Kidney (tissue), 14 donors: ENCODE results near the gene CCNL1. TPM values are rescaled to one million over a fixed set of nuclear protein-coding genes. Genes with fewer than 3 reads are reported as not detected.

ENCODE experiments used
- DNase-seq, 5 donors: peaks; one replicate each; pipeline ENCODE4 v3.0.0-alpha.2; 2013 to 2020
- FAIRE-seq: peaks from 2 replicates; lab custom pipeline; 2012; peaks lifted over from hg19 to GRCh38; lab: Jason Lieb, UNC
- H3K27ac ChIP-seq, 2 donors: one replicate each; pipeline ENCODE4 v1.7.0; 2013; ENCODE audit warnings: low read depth in 2 of 2, low read length in 2 of 2, inconsistent platforms in 1 of 2
- H3K27me3 ChIP-seq: one replicate; pipeline ENCODE4 v1.7.1; 2013; ENCODE audit warnings: low read length, inconsistent platforms; ENCODE audit not compliant: control insufficient read depth, insufficient read depth
- H3K36me3 ChIP-seq, 3 donors: one replicate each; pipeline versions ENCODE4 v1.7.0 to v1.7.1; 2013; ENCODE audit warnings: low read length in 3 of 3, control low read depth in 1 of 3, inconsistent platforms in 1 of 3; ENCODE audit not compliant: insufficient read depth in 3 of 3, control insufficient read depth in 2 of 3
- H3K4me1 ChIP-seq, 3 donors: one replicate each; pipeline versions ENCODE4 v1.7.0 to v1.7.1; 2013; ENCODE audit warnings: low read length in 3 of 3, inconsistent platforms in 1 of 3, low read depth in 1 of 3; ENCODE audit not compliant: control insufficient read depth in 2 of 3, insufficient read depth in 2 of 3
- H3K4me3 ChIP-seq, 3 donors: one replicate each; pipeline versions ENCODE4 v1.7.0 to v1.8.1; 2013; ENCODE audit warnings: low read length in 3 of 3, control low read depth in 1 of 3, inconsistent platforms in 1 of 3
- H3K9ac ChIP-seq, 3 donors: one replicate each; pipeline versions ENCODE4 v1.7.0 to v1.7.1; 2013; ENCODE audit warnings: low read length in 3 of 3, control low read depth in 1 of 3, inconsistent platforms in 1 of 3
- H3K9me3 ChIP-seq, 3 donors: one replicate each; pipeline versions ENCODE4 v1.7.0 to v1.7.1; 2013; ENCODE audit warnings: low read length in 3 of 3, control low read depth in 1 of 3, inconsistent platforms in 1 of 3; ENCODE audit not compliant: control insufficient read depth in 2 of 3, insufficient read depth in 1 of 3
- intact Hi-C: fragments of 100-400 bp; cut with DNase I; formaldehyde crosslinking; loops from one replicate; pipeline ENCODE4 v1.11.1; 2022
- polyA plus RNA-seq: library from polyadenylated mRNA; stranded (reverse); fragments of 350-450 nt; fragmentation: Illumina TruSeq; extraction: RNeasy Lipid Tissue Mini Kit (QIAGEN cat#74804); gene quantifications from one replicate; pipeline ENCODE4 v1.2.3, GENCODE V29; 2014; ENCODE audit warnings: low read depth, low replicate concordance; ENCODE audit not compliant: insufficient read depth
- total RNA-seq: library from RNA; stranded (reverse); fragmentation: NEBNext Ultra II Directional; extraction: Animal tissue kit (Norgen Biotek cat#: 25700); gene quantifications from one replicate; pipeline ENCODE4 v1.2.1, GENCODE V29; 2021
- TF ChIP-seq, protein P1 (sequence below): IDR thresholded peaks from 3 replicates; pipeline ENCODE4 v1.5.1; 2012; ENCODE audit warnings: mild to moderate bottlenecking, moderate library complexity, borderline replicate concordance; ENCODE audit not compliant: insufficient read depth; ENCODE audit errors: extremely low read depth
- donor health status: control.
- donor health status: control.
- donor health status: control.
- donor health status: control.
- donor health status: control.
- donor health status: DM: yes; HTN: yes; CAD: no.
- donor health status: Normal renal cell carcinoma (clear cell type).

Gene CCNL1
- total and polyA plus RNA-seq, 2 donors from 2014 or later = 41.7 to 104 TPM

DNA sequence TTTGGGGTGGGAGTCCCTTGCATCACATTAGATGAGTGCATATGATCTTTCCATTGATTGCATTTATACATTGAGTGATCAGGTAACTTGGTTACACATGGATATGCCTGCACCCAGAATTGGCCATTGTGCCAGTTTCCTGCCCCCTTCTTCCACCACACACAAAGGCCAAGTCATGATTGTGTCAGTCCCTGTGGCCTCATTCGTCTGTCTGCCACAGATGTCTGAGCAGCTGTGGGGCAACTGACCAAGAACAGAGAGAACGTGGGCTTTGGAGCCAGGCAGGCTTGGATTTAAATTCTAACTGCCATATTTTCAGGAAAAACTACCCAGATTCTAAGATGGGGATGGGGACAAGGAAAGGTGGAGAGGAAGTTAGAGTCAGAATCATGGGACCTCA, 27.0 kb downstream of the CCNL1 start:
- intact Hi-C loops = loop anchor here (10.0 kb wide), 1 partner anchor 48 kb away; no protein-coding TSS in a partner anchor
- DNase-seq = no peak
- Histone ChIP-seq H3K4me3 (no peak overlapping the region), H3K9me3 (no peaks in the 10 kb centered on the region), H3K9ac (no peak overlapping the region), H3K27ac (no peak overlapping the region), H3K36me3 (no peaks in the 10 kb centered on the region), H3K4me1 (peaks cover 0 to 35% (median 32%) of the 10 kb centered on the region in 3 donors), H3K27me3 (no peaks in the 10 kb centered on the region)
- TF ChIP-seq, protein P1, sequence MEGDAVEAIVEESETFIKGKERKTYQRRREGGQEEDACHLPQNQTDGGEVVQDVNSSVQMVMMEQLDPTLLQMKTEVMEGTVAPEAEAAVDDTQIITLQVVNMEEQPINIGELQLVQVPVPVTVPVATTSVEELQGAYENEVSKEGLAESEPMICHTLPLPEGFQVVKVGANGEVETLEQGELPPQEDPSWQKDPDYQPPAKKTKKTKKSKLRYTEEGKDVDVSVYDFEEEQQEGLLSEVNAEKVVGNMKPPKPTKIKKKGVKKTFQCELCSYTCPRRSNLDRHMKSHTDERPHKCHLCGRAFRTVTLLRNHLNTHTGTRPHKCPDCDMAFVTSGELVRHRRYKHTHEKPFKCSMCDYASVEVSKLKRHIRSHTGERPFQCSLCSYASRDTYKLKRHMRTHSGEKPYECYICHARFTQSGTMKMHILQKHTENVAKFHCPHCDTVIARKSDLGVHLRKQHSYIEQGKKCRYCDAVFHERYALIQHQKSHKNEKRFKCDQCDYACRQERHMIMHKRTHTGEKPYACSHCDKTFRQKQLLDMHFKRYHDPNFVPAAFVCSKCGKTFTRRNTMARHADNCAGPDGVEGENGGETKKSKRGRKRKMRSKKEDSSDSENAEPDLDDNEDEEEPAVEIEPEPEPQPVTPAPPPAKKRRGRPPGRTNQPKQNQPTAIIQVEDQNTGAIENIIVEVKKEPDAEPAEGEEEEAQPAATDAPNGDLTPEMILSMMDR = no peak
- no peak for FAIRE-seq

DNA sequence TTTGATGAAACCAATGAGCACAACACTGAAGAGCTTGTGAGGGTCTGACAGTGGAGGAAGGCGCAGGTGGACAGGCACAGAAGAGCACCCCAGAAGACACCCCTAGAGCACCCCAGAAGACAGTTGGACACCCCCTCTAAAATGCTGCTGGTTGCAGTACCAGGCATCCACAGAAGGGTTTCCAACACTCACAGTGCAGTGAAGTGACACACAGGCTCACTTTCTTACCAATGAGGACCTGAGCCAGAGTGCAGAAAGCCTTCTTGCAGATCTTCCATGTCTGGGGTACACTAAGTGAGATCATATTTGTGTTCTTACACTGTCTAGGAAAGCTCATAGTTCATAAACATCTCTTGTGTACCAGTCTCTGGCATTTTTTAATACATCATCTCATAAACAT, 27.6 kb downstream of the CCNL1 start:
- Histone ChIP-seq H3K9ac (no peak overlapping the region), H3K36me3 (no peaks in the 10 kb centered on the region), H3K4me1 (peaks cover 0 to 34% (median 32%) of the 10 kb centered on the region in 3 donors), H3K27me3 (no peaks in the 10 kb centered on the region), H3K27ac (no peak overlapping the region), H3K4me3 (no peak overlapping the region), H3K9me3 (no peaks in the 10 kb centered on the region)
- TF ChIP-seq, protein P1 = no peak
- FAIRE-seq (no peak), DNase-seq (no peak)
- intact Hi-C loops = loop anchor here (10.0 kb wide), 1 partner anchor 48 kb away; no protein-coding TSS in a partner anchor

DNA sequence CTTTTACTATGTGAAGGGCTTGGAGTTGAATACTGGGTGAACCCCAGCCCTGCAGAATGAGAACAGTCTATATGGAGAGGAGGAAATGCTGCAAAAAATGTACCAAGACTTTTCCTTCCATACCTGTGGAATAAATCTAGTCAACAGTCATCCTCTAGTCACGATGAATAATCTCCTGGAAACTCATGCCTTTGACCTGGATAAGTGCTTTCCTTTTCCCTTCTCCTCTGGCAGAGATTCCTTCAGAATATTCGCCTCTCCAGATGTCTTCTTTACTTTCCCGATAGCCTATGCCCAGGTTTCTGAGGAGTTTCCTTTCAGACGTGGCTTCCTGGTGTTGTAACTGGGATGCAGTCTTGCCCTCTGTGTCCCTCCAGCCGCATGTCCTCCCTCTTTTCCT, 28.1 kb downstream of the CCNL1 start:
- TF ChIP-seq, protein P1 = no peak
- FAIRE-seq = no peak
- intact Hi-C loops = loop anchor here (10.0 kb wide), 1 partner anchor 47 kb away; no protein-coding TSS in a partner anchor
- no peak overlapping the region for H3K9ac ChIP-seq
- no peaks in the 10 kb centered on the region for H3K9me3 ChIP-seq
- DNase-seq = no peak
- peaks cover 0 to 29% (median 27%) of the 10 kb centered on the region in 3 donors for H3K4me1 ChIP-seq
- no peak overlapping the region for H3K4me3 ChIP-seq
- no peaks in the 10 kb centered on the region for H3K27me3 ChIP-seq
- H3K36me3 ChIP-seq = no peaks in the 10 kb centered on the region
- no peak overlapping the region for H3K27ac ChIP-seq
